Activated CD4-positive, alpha-beta T cell treated with anti-CD3 and anti-CD28 coated beads for 36 hours (primary cell): ENCODE results near the gene OR52N1. TPM values are rescaled to one million over a fixed set of nuclear protein-coding genes. Genes with fewer than 3 reads are reported as not detected.

Experiments
- ATAC-seq: fragments of 200-7000 bp; cut with Tn5 transposase; one replicate; pipeline ENCODE4 v1.10.0; 2021; ENCODE audit warnings: mild to moderate bottlenecking, moderate library complexity
- CTCF ChIA-PET: fragments of 350-600 bp; sonication (Branson Sonifier 250); formaldehyde crosslinking; loops from one replicate; lab custom pipeline; 2021; ENCODE audit warnings: antibody characterized with exemption; lab: Charles Lee
- POLR2A ChIA-PET: fragments of 350-600 bp; sonication (Branson Sonifier 250); formaldehyde crosslinking; loops from one replicate; lab custom pipeline; 2021; ENCODE audit warnings: antibody characterized with exemption, inconsistent platforms; lab: Charles Lee
- DNase-seq: peaks from one replicate; pipeline ENCODE4 v3.0.0-alpha.2; 2020
- H3K27ac Mint-ChIP-seq: one replicate; pipeline ENCODE4 v1.8.0; 2021; ENCODE audit warnings: mixed read lengths
- H3K27me3 Mint-ChIP-seq: one replicate; pipeline ENCODE4 v1.8.0; 2021; ENCODE audit warnings: mixed read lengths
- H3K36me3 Mint-ChIP-seq: one replicate; pipeline ENCODE4 v1.8.0; 2021; ENCODE audit warnings: low read depth, mixed read lengths
- H3K4me1 Mint-ChIP-seq: one replicate; pipeline ENCODE4 v1.8.0; 2021; ENCODE audit warnings: mixed read lengths
- H3K4me3 Mint-ChIP-seq: one replicate; pipeline ENCODE4 v1.8.0; 2021; ENCODE audit warnings: mild to moderate bottlenecking, moderate library complexity, mixed read lengths
- H3K9me3 Mint-ChIP-seq: one replicate; pipeline ENCODE4 v1.8.0; 2021; ENCODE audit warnings: low read depth, mixed read lengths
- intact Hi-C, 2 experiments: fragments of 100-400 bp; cut with DNase I in 1 of 2; cut with micrococcal nuclease in 1 of 2; formaldehyde crosslinking; loops; one replicate each; pipeline versions ENCODE4 v1.14.2 to v1.15.1; 2022 to 2024; cut with DNase I, micrococcal nuclease
- total RNA-seq, 2 experiments: library from RNA; stranded (reverse); gene quantifications; one replicate each; pipeline ENCODE4 v1.2.3, GENCODE V29; 2021

Gene OR52N1
- total RNA-seq, 2 experiments from 2014 or later = not detected

DNA sequence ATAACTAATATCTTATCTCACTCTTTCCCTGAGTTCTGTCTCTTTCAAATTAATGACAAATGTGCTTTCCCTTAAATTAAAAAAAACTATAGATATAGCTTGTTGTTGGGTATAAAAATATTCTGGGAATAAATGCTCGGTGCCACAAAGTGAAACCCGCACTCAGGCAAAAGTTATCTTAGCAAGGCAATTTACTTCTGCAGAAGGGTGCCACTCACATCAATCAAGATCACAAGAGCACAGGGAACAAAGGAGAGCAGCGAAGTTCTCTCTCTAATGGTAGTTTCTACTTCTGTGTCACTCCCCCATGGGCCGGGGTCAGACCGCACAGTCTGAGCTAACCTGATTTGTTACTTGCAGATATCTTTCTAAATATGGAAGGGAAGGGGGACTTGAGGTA lies 12.9 kb upstream of the OR52N1 start:
- intact Hi-C loops = loop anchor here in 1 of 2 experiments (10.0 kb wide), 1 partner anchor 1169 kb away; the partner anchor contains the start of gene OR51D1
- ChIA-PET CTCF (no interaction called here), POLR2A (no interaction called here)
- no peak for ATAC-seq
- Mint-ChIP-seq H3K36me3 (no peaks in the 10 kb centered on the region), H3K4me1 (peaks cover 2% of the 10 kb centered on the region), H3K4me3 (no peak overlapping the region), H3K27me3 (peaks cover 16% of the 10 kb centered on the region), H3K27ac (no peak overlapping the region), H3K9me3 (peaks cover 12% of the 10 kb centered on the region)
- DNase-seq = no peak

DNA sequence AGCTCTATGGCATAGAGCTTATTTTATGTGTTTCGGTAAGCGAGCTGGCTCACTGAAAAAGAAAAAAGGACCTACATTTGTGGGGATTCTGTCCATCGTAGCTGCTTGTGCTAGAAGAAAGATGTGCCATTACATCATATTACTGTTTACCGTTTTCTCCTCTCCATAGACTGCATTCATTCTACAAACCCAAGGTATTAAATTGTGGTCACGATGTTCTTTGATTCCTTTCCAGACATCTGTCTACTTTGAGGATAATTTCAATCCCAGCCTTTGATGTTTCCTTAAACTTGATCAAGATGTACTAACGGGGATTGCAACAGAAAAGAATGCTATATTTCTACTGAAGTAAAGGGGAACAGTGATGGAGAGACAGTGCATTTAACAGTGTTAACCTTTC lies 5.5 kb upstream of the OR52N1 start:
- intact Hi-C loops = no loop called here
- H3K9me3 Mint-ChIP-seq = no peaks in the 10 kb centered on the region
- no peaks in the 10 kb centered on the region for H3K36me3 Mint-ChIP-seq
- H3K27ac Mint-ChIP-seq = no peak overlapping the region
- ATAC-seq (no peak), DNase-seq (no peak)
- peaks cover 20% of the 10 kb centered on the region for H3K27me3 Mint-ChIP-seq
- CTCF ChIA-PET = interaction anchor here (0.9 kb wide), 1 partner anchor 8 kb away, joined by 3 read pairs; no protein-coding TSS in a partner anchor
- POLR2A ChIA-PET = interaction anchor here (0.7 kb wide), 1 partner anchor 35 kb away, joined by 10 read pairs; a partner anchor contains a TSS
- H3K4me3 Mint-ChIP-seq = no peak overlapping the region
- no peaks in the 10 kb centered on the region for H3K4me1 Mint-ChIP-seq

DNA sequence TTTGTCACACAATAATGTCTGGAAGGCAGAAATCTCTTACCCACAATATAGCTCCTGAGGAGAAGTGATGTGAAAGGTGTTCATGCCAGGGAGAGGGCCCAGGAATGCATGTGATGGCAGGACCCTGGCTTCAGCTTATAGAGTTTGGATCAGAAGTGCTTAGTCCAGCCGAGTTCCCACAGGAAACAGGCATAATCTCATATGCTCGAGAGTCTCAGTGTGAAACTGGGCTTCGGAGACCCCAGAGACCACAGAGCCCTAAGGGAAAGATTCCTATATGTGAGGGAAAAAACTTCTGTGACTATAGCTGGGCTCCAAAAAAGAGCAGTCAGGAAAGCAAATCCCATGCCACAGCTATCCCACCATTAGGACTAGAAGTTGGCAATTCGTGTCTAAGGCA lies 7.8 kb downstream of the OR52N1 start, which contains the start of gene OR52N5:
OR52N5 (minus strand) TSS at position 101 of the 400 bp plus-strand sequence. CDS start 4,721 bp downstream, outside the sequence.
- Mint-ChIP-seq H3K9me3 (no peaks in the 10 kb centered on the region), H3K4me3 (no peak within 1 kb of the TSS), H3K27ac (no peak within 1 kb of the TSS), H3K36me3 (no peaks in the 10 kb centered on the region), H3K4me1 (no peaks in the 10 kb centered on the region), H3K27me3 (peaks cover 3% of the 10 kb centered on the region)
- POLR2A ChIA-PET = no interaction called here
- DNase-seq = no peak
- no peak for ATAC-seq
- intact Hi-C loops = no loop called here
- CTCF ChIA-PET = interaction anchor here (0.6 kb wide), 1 partner anchor 56 kb away, joined by 3 read pairs; no protein-coding TSS in a partner anchor

DNA sequence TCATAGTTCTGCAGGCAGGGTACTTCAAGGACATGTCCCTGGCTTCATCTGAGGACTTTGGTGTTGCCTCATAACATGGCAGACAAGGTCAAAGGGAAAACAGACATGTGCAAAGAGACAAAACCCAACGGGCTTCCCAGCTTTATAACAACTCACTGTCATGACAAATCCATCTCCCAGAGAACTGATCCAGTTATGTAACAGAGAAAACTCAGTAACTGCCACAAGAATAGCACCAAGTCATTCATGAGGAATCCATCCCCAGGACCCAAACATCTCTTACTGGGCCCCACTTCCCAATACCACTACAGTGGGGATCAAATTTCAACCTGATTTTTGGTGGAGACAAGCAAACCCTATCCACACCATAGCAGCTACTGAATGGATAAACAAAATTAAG lies 24.0 kb downstream of the OR52N1 start:
- intact Hi-C loops = no loop called here

DNA sequence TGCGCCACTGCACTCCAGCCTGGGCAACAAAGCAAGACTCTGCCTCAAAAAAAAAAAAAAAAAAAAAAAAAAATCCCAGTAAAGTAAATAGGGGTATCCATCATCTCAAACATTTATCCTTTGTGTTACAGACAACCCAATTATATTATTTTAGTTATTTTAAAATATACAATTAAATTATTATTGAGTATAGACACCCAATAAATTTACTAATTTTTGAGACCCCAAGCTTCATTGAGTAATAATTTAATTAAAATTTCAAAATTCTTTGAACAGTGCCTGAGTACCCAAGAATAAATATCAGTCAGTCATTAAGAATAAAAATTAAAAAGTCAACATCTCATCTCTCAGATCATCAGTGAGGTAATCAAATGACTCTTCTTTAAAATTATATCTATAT lies 37.1 kb downstream of the OR52N1 start, which contains the start of gene OR52N4:
OR52N4 (plus strand) TSS at position 301 of the 400 bp plus-strand sequence. CDS start 498 bp downstream, outside the sequence.
- Mint-ChIP-seq H3K27ac (no peak within 1 kb of the TSS), H3K9me3 (no peaks in the 10 kb centered on the region), H3K4me1 (no peaks in the 10 kb centered on the region), H3K36me3 (peaks cover 1% of the 10 kb centered on the region), H3K4me3 (no peak within 1 kb of the TSS), H3K27me3 (peaks cover 6% of the 10 kb centered on the region)
- POLR2A ChIA-PET = interaction anchor here (0.6 kb wide), 1 partner anchor 54 kb away, joined by 3 read pairs; no protein-coding TSS in a partner anchor
- intact Hi-C loops = no loop called here
- DNase-seq (no peak), ATAC-seq (no peak)
- CTCF ChIA-PET = no interaction called here

More for the DNA sequence above, 24.0 kb downstream of the OR52N1 start:
- Mint-ChIP-seq H3K4me1 (no peaks in the 10 kb centered on the region), H3K36me3 (no peaks in the 10 kb centered on the region), H3K27ac (no peak overlapping the region), H3K9me3 (no peaks in the 10 kb centered on the region), H3K4me3 (no peak overlapping the region), H3K27me3 (no peaks in the 10 kb centered on the region)
- CTCF ChIA-PET = no interaction called here
- POLR2A ChIA-PET = no interaction called here
- ATAC-seq (no peak), DNase-seq (no peak)

DNA sequence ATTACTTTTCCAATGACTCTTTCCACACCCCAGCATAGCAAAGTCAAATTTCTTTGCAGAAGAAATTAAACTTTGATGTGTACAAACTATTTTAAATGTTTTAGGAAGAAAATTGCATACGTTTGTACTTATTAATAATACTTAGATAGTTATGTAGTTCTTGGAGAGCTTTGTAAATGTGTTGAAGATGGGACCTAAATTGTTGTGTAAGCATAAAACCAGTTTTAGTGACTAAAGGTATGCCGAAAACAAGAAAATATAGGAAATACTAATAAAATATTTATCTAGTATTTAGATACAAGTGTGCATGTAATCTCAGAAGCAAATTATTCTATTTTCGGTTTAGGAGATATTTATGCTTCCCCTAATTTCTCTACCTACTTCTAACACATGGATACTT lies 41.2 kb downstream of the OR52N1 start:
- intact Hi-C loops = no loop called here
- no peaks in the 10 kb centered on the region for H3K36me3 Mint-ChIP-seq
- ChIA-PET CTCF (no interaction called here), POLR2A (no interaction called here)
- no peak for ATAC-seq
- peaks cover 1% of the 10 kb centered on the region for H3K27me3 Mint-ChIP-seq
- peaks cover 4% of the 10 kb centered on the region for H3K9me3 Mint-ChIP-seq
- no peak for DNase-seq
- H3K4me1 Mint-ChIP-seq = no peaks in the 10 kb centered on the region
- H3K4me3 Mint-ChIP-seq = no peak overlapping the region
- no peak overlapping the region for H3K27ac Mint-ChIP-seq

DNA sequence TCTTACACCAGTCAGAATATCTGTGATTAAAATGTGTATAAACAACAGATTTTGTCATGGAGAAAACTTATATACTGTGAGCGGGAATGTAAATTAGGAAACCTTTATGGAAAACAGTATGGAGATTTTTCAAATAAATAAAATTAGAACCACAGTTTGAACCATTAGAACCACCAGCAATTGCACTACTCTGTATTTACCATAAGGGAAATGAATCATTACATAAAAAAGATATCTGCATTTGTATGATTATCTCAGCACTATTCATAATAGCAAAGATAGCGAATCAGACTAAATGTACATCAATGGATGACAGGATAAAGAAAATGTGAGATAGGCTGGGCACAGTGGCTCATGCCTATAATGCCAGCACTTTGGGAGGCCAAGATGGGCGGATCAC lies 44.5 kb downstream of the OR52N1 start:
- Mint-ChIP-seq H3K4me1 (no peaks in the 10 kb centered on the region), H3K27ac (no peak overlapping the region), H3K36me3 (peaks cover 1% of the 10 kb centered on the region), H3K9me3 (peaks cover 15% of the 10 kb centered on the region), H3K27me3 (peaks cover 2% of the 10 kb centered on the region), H3K4me3 (no peak overlapping the region)
- no peak for DNase-seq
- no peak for ATAC-seq
- CTCF ChIA-PET = no interaction called here
- intact Hi-C loops = no loop called here
- POLR2A ChIA-PET = no interaction called here

DNA sequence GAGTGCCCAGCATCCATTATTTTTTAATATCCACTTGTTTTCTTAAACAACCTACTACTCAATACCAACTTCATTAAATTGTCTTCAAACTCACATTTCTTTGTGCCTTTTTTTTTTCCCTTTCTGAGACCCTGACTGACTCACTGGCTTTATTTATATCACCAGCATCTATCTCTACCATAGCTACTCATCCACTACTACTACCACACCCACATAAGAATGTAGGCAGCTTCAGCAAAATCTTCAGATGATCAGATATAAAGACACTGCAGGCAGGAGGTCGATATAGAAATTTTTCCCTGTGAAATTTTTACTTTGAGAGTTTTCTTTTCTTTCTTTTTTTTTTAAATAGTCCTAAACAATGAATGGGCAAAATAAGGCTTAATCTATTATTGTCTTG lies 52.6 kb downstream of the OR52N1 start:
- ATAC-seq = no peak
- no peak for DNase-seq
- intact Hi-C loops = no loop called here
- ChIA-PET CTCF (interaction anchor here (1.0 to 1.1 kb wide), 2 partner anchors 11 to 79 kb away, joined by 3 to 4 read pairs; no protein-coding TSS in a partner anchor), POLR2A (no interaction called here)
- Mint-ChIP-seq H3K4me3 (no peak overlapping the region), H3K4me1 (no peaks in the 10 kb centered on the region), H3K9me3 (peaks cover 22% of the 10 kb centered on the region), H3K36me3 (peaks cover 1% of the 10 kb centered on the region), H3K27me3 (peaks cover 2% of the 10 kb centered on the region), H3K27ac (no peak overlapping the region)

DNA sequence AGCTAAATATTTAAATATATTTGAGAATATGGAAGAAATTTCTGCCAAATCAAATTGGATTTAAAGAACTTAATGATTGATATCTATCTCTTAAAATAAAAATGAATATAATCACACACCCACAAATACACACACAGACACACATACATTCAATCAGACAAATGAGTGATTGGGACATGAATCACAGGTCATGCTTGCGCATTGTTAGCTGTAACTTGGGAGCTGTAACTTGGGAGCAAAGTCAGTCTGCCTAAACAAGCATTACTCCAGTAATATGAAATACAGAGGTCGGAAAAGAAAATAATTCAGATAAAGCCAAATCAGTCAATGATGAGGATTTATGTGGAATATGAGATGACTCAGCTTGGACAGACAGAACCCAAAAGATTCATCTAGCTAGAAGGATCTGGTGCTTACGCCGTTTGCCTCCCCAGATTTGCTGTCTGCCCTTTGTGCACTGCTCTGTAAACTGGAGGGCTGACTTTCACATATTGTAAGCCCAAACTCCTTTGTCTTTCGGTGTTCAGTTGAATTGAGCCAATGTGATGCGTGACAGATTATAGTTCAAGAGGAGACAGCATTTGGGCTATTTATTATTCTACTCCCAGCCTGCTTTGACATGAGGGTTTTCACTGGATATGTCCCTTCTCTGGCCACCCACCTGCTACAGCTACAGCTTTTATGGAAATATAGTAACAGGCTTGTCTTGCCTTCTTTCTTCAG lies 53.2 kb downstream of the OR52N1 start:
- H3K36me3 Mint-ChIP-seq = peaks cover 1% of the 10 kb centered on the region

DNA sequence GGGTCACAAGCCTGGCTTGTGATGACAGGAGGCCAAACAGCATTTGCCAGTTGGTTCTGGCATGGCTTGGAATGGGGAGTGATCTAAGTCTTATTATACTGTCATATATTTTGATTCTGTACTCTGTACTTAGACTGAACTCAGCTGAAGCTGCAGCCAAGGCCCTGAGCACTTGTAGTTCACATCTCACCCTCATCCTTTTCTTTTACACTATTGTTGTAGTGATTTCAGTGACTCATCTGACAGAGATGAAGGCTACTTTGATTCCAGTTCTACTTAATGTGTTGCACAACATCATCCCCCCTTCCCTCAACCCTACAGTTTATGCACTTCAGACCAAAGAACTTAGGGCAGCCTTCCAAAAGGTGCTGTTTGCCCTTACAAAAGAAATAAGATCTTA lies 54.0 kb downstream of the OR52N1 start:
- H3K27me3 Mint-ChIP-seq = no peaks in the 10 kb centered on the region
- DNase-seq (no peak), ATAC-seq (no peak)
- no peak overlapping the region for H3K27ac Mint-ChIP-seq
- intact Hi-C loops = no loop called here
- no peak overlapping the region for H3K4me3 Mint-ChIP-seq
- peaks cover 17% of the 10 kb centered on the region for H3K9me3 Mint-ChIP-seq
- POLR2A ChIA-PET = no interaction called here
- no peaks in the 10 kb centered on the region for H3K4me1 Mint-ChIP-seq
- CTCF ChIA-PET = interaction anchor here (1.1 kb wide), 1 partner anchor 12 kb away, joined by 4 read pairs; no protein-coding TSS in a partner anchor
- H3K36me3 Mint-ChIP-seq = no peaks in the 10 kb centered on the region

More for the DNA sequence above, 53.2 kb downstream of the OR52N1 start:
- Mint-ChIP-seq H3K27ac (no peak overlapping the region), H3K4me3 (no peak overlapping the region), H3K9me3 (peaks cover 21% of the 10 kb centered on the region), H3K27me3 (peaks cover 2% of the 10 kb centered on the region), H3K4me1 (no peaks in the 10 kb centered on the region)
- ATAC-seq (no peak), DNase-seq (no peak)
- ChIA-PET CTCF (interaction anchor here (1.0 to 1.1 kb wide), 2 partner anchors 11 to 78 kb away, joined by 3 to 4 read pairs; no protein-coding TSS in a partner anchor), POLR2A (no interaction called here)
- intact Hi-C loops = no loop called here
